ENCODE measurements around the gene LHB.
"Not testable (repeated sequence)": the region's sequence is repeated elsewhere in the genome, so short reads cannot be mapped to it uniquely, and the experiment has no call there.

LHB gene

GRCh38 chr19:49017041-49017665 is at the start of gene LHB:
TSS of gene LHB (minus strand) at chr19:49017091. CDS start at chr19:49017081, 10 bp downstream.
- DNase-seq: no peak

- DNase-seq: no peak
Measured at GRCh38 chr19:49065905-49066512, 49.1 kb upstream of the LHB start.

- no peak for DNase-seq
Measured at GRCh38 chr19:49064768-49065611, 48.1 kb upstream of the LHB start, which contains the start of gene NTF4. TSS of gene NTF4 (minus strand) at chr19:49064818. CDS start at chr19:49061997, 2,821 bp downstream.

GRCh38 chr19:49064029-49064629 is 47.2 kb upstream of the LHB start:
- no peak for DNase-seq

- DNase-seq: no peak
Measured at GRCh38 chr19:49061445-49061844, 44.6 kb upstream of the LHB start.

GRCh38 chr19:49061000-49061399 is 44.1 kb upstream of the LHB start:
- no peak for DNase-seq

GRCh38 chr19:49059053-49059452 is 42.2 kb upstream of the LHB start:
- no peak for DNase-seq

GRCh38 chr19:49058562-49058961 is 41.7 kb upstream of the LHB start:
- no peak for DNase-seq

- DNase-seq: no peak
Measured at GRCh38 chr19:49057636-49058234, 40.8 kb upstream of the LHB start, which contains the start of gene CGB7. TSS of gene CGB7 (minus strand) at chr19:49057749. CDS start at chr19:49055375, 2,374 bp downstream.

GRCh38 chr19:49056902-49057596 is 40.2 kb upstream of the LHB start:
- DNase-seq: not testable (repeated sequence)

- no peak for DNase-seq
Measured at GRCh38 chr19:49056101-49056901, 39.4 kb upstream of the LHB start.

- DNase-seq: not testable (repeated sequence)
Measured at GRCh38 chr19:49050376-49051033, 33.6 kb upstream of the LHB start.

GRCh38 chr19:49049834-49050233 is 32.9 kb upstream of the LHB start:
- DNase-seq: not testable (repeated sequence)

GRCh38 chr19:49049011-49049410 is 32.1 kb upstream of the LHB start, which contains the start of gene CGB8:
TSS of gene CGB8 (minus strand) at chr19:49049111. CDS start at chr19:49048739, 372 bp downstream.
- not testable (repeated sequence) for DNase-seq

- DNase-seq: not testable (repeated sequence)
Measured at GRCh38 chr19:49043548-49043947, 26.7 kb upstream of the LHB start, which contains the start of gene CGB5. TSS of gene CGB5 (plus strand) at chr19:49043848. CDS start at chr19:49044210, 362 bp downstream.

GRCh38 chr19:49042666-49043065 is 25.8 kb upstream of the LHB start:
- DNase-seq: not testable (repeated sequence)

GRCh38 chr19:49042177-49042576 is 25.3 kb upstream of the LHB start:
- no peak for DNase-seq

GRCh38 chr19:49039736-49040135 is 22.8 kb upstream of the LHB start:
- not testable (repeated sequence) for DNase-seq

GRCh38 chr19:49038557-49039276 is 21.8 kb upstream of the LHB start:
- not testable (repeated sequence) for DNase-seq

GRCh38 chr19:49038111-49038510 is 21.2 kb upstream of the LHB start:
- not testable (repeated sequence) for DNase-seq

Data from KG1 (cell line).